GM18909 (cell line): ENCODE results near the gene MDP1.

Source experiments
- ATAC-seq: cut with Tn5 transposase; IDR thresholded peaks from one replicate; pipeline ENCODE4 v1.9.1; 2021; ENCODE audit warnings: mild to moderate bottlenecking; ENCODE audit not compliant: unreplicated experiment, poor library complexity

The MDP1 gene

GRCh38 chr14:24164518-24164991, 51.3 kb downstream of the MDP1 start:
- ATAC-seq = no peak
